Measurements from ENCODE around the gene RXFP2. TPM values are rescaled to one million over a fixed set of nuclear protein-coding genes. Genes with fewer than 3 reads are reported as not detected.

RXFP2 gene
- total RNA-seq, 2 donors from 2014 or later = not detected

GRCh38 chr13:31747966-31748365 lies 8.6 kb downstream of the RXFP2 start:
- H3K4me3 ChIP-seq = no peak overlapping the region
- intact Hi-C loops (cut with DNase I) = loop anchor here (10.0 kb wide), 1 partner anchor 313 kb away; no protein-coding TSS in a partner anchor
- 39 to 43% methylated on average over 2 of the region's 2 CpGs for WGBS, 2 donors
- peaks cover 0 to 6% of the 10 kb centered on the region in 2 donors for H3K27me3 ChIP-seq
- H3K9me3 ChIP-seq = no peaks in the 10 kb centered on the region
- H3K36me3 ChIP-seq (replicated peaks in 1 of 2; ENCODE audit: insufficient read depth in 1 of 2, low read depth in 2 of 2) = no peaks in the 10 kb centered on the region
- ATAC-seq (no peak), DNase-seq (no peak)
- no peak overlapping the region for H3K27ac ChIP-seq
- TF ChIP-seq CTCF (IDR thresholded peaks at IDR 0.05) (no peak), POLR2A (IDR thresholded peaks at IDR 0.05) (no peak)
- H3K4me1 ChIP-seq = no peaks in the 10 kb centered on the region

GRCh38 chr13:31749929-31750328 lies 10.6 kb downstream of the RXFP2 start:
- H3K27me3 ChIP-seq = peaks cover 0 to 6% of the 10 kb centered on the region in 2 donors
- intact Hi-C loops (cut with DNase I) = loop anchor here (10.0 kb wide), 1 partner anchor 315 kb away; no protein-coding TSS in a partner anchor
- no peak overlapping the region for H3K4me3 ChIP-seq
- H3K4me1 ChIP-seq = no peaks in the 10 kb centered on the region
- no peak overlapping the region for H3K27ac ChIP-seq
- 63 to 73% methylated on average over 4 of the region's 4 CpGs for WGBS, 2 donors
- TF ChIP-seq CTCF (IDR thresholded peaks at IDR 0.05) (no peak), POLR2A (IDR thresholded peaks at IDR 0.05) (no peak)
- H3K9me3 ChIP-seq = no peaks in the 10 kb centered on the region
- ATAC-seq (no peak), DNase-seq (no peak)
- no peaks in the 10 kb centered on the region for H3K36me3 ChIP-seq (replicated peaks in 1 of 2; ENCODE audit: insufficient read depth in 1 of 2, low read depth in 2 of 2)

DNA sequence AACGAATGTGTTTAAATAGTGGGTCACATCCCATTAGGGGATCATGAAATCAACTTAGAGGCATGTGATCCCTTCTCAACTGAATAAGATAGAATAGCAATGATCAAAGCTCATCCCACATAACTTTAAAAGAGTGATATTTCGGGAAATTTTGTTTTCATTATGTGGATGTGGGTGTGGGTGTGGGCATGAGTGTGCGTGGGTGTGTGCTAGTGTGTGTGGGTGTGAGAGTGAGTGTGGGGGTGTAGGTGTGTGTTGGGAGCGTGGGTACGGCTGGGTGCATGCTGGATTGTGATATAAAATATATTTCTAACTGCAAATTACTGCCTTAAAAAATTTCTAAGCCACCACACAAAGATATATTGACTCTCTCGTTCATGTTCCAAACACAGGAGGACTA lies 15.9 kb downstream of the RXFP2 start:
- Histone ChIP-seq H3K4me3 (no peak overlapping the region), H3K27me3 (no peaks in the 10 kb centered on the region), H3K27ac (no peak overlapping the region), H3K4me1 (no peaks in the 10 kb centered on the region), H3K36me3 (replicated peaks in 1 of 2; ENCODE audit: insufficient read depth in 1 of 2, low read depth in 2 of 2) (no peaks in the 10 kb centered on the region), H3K9me3 (no peaks in the 10 kb centered on the region)
- DNase-seq (no peak), ATAC-seq (no peak)
- intact Hi-C loops (cut with DNase I) = no loop called here
- WGBS, 2 donors = 43 to 55% methylated on average over 6 of the region's 6 CpGs
- TF ChIP-seq CTCF (IDR thresholded peaks at IDR 0.05) (no peak), POLR2A (IDR thresholded peaks at IDR 0.05) (no peak)

- WGBS, 2 donors = 54 to 59% methylated on average over 5 of the region's 5 CpGs
- H3K27me3 ChIP-seq = no peaks in the 10 kb centered on the region
- H3K4me1 ChIP-seq = no peaks in the 10 kb centered on the region
- no peaks in the 10 kb centered on the region for H3K36me3 ChIP-seq (replicated peaks in 1 of 2; ENCODE audit: insufficient read depth in 1 of 2, low read depth in 2 of 2)
- ATAC-seq (no peak), DNase-seq (no peak)
- no peaks in the 10 kb centered on the region for H3K9me3 ChIP-seq
- H3K4me3 ChIP-seq = no peak overlapping the region
- intact Hi-C loops (cut with DNase I) = no loop called here
- TF ChIP-seq POLR2A (IDR thresholded peaks at IDR 0.05) = no peak
- TF ChIP-seq CTCF (IDR thresholded peaks at IDR 0.05) = no peak
- no peak overlapping the region for H3K27ac ChIP-seq
These were observed 16.5 kb downstream of the RXFP2 start for GRCh38 chr13:31755803-31756212.

DNA sequence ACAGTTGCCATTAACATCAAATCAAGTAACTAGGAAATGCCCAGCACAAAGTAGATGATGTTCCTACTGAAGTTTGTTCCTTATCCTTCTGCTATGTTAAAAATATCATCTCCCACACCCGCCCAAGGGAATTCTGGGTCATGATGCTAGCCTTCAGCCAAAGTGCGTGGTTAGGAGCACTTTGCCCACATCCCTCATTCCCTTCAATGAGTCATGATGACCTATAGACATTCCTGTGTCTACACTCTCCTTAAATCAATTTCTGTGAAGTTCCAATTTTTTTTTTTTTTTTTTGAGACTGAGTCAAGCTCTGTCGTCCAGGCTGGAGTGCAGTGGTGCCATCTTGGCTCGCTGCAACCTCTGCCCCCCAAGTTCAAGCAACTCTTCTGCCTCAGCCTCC lies 17.0 kb downstream of the RXFP2 start:
- Histone ChIP-seq H3K36me3 (replicated peaks in 1 of 2; ENCODE audit: insufficient read depth in 1 of 2, low read depth in 2 of 2) (no peaks in the 10 kb centered on the region), H3K4me1 (no peaks in the 10 kb centered on the region), H3K4me3 (no peak overlapping the region), H3K27ac (no peak overlapping the region), H3K27me3 (no peaks in the 10 kb centered on the region), H3K9me3 (no peaks in the 10 kb centered on the region)
- intact Hi-C loops (cut with DNase I) = no loop called here
- no peak for DNase-seq
- no peak for ATAC-seq
- TF ChIP-seq POLR2A (IDR thresholded peaks at IDR 0.05) (no peak), CTCF (IDR thresholded peaks at IDR 0.05) (no peak)
- WGBS, 2 donors = 57 to 60% methylated on average over 4 of the region's 4 CpGs
